DMS153 treated with DMSO at 0.1 percent for 48 hours (cell line): ENCODE results near the gene PGM5.
"Not testable (repeated sequence)": the region's sequence is repeated elsewhere in the genome, so short reads cannot be mapped to it uniquely, and the experiment has no call there.

Source experiments
- DNase-seq: peaks from one replicate; lab custom pipeline; 2025; ENCODE audit not compliant: unreplicated experiment; lab: John Stamatoyannopoulos, UW

Gene PGM5

GRCh38 chr9:68356380-68357118 lies at the start of gene PGM5:
TSS of gene PGM5 (plus strand) at chr9:68356611. CDS start at chr9:68357128, 517 bp downstream.
- not testable (repeated sequence) for DNase-seq

- not testable (repeated sequence) for DNase-seq
Observed at GRCh38 chr9:68307127-68307526, 49.3 kb upstream of the PGM5 start.

- not testable (repeated sequence) for DNase-seq
Observed at GRCh38 chr9:68307654-68308053, 48.8 kb upstream of the PGM5 start.

- not testable (repeated sequence) for DNase-seq
Observed at GRCh38 chr9:68311208-68311607, 45.2 kb upstream of the PGM5 start.

GRCh38 chr9:68318209-68318608 lies 38.2 kb upstream of the PGM5 start:
- DNase-seq, result not testable (repeated sequence)

GRCh38 chr9:68323749-68324148 lies 32.7 kb upstream of the PGM5 start:
- not testable (repeated sequence) for DNase-seq

- DNase-seq, result not testable (repeated sequence)
Observed at GRCh38 chr9:68324518-68324917, 31.9 kb upstream of the PGM5 start.

GRCh38 chr9:68329106-68329505 lies 27.3 kb upstream of the PGM5 start:
- DNase-seq, result not testable (repeated sequence)

- not testable (repeated sequence) for DNase-seq
Observed at GRCh38 chr9:68330531-68331173, 25.8 kb upstream of the PGM5 start.

GRCh38 chr9:68332122-68332521 lies 24.3 kb upstream of the PGM5 start:
- not testable (repeated sequence) for DNase-seq

- not testable (repeated sequence) for DNase-seq
Observed at GRCh38 chr9:68335935-68336334, 20.5 kb upstream of the PGM5 start.

GRCh38 chr9:68336639-68337339 lies 19.6 kb upstream of the PGM5 start:
- not testable (repeated sequence) for DNase-seq

GRCh38 chr9:68338000-68338399 lies 18.4 kb upstream of the PGM5 start:
- DNase-seq, result not testable (repeated sequence)

GRCh38 chr9:68342265-68343025 lies 14.0 kb upstream of the PGM5 start:
- not testable (repeated sequence) for DNase-seq

GRCh38 chr9:68343242-68343641 lies 13.2 kb upstream of the PGM5 start:
- DNase-seq, result not testable (repeated sequence)

- DNase-seq, result not testable (repeated sequence)
Observed at GRCh38 chr9:68343992-68344391, 12.4 kb upstream of the PGM5 start.

- not testable (repeated sequence) for DNase-seq
Observed at GRCh38 chr9:68351689-68352088, 4.7 kb upstream of the PGM5 start.

- not testable (repeated sequence) for DNase-seq
Observed at GRCh38 chr9:68355993-68356379, 425 bp upstream of the PGM5 start.

GRCh38 chr9:68357119-68357714 lies 806 bp downstream of the PGM5 start:
- not testable (repeated sequence) for DNase-seq

GRCh38 chr9:68366933-68367547 lies 10.6 kb downstream of the PGM5 start:
- DNase-seq, result not testable (repeated sequence)
